Activated CD4-positive, alpha-beta T cell treated with anti-CD3 and anti-CD28 coated beads, Interleukin-2, amount 50 U/mL, for 1 hour (primary cell): ENCODE results near the gene EPHA8.

Source experiments
- DNase-seq: peaks from one replicate; pipeline ENCODE4 v3.0.0-alpha.2; 2020

The EPHA8 gene

DNA sequence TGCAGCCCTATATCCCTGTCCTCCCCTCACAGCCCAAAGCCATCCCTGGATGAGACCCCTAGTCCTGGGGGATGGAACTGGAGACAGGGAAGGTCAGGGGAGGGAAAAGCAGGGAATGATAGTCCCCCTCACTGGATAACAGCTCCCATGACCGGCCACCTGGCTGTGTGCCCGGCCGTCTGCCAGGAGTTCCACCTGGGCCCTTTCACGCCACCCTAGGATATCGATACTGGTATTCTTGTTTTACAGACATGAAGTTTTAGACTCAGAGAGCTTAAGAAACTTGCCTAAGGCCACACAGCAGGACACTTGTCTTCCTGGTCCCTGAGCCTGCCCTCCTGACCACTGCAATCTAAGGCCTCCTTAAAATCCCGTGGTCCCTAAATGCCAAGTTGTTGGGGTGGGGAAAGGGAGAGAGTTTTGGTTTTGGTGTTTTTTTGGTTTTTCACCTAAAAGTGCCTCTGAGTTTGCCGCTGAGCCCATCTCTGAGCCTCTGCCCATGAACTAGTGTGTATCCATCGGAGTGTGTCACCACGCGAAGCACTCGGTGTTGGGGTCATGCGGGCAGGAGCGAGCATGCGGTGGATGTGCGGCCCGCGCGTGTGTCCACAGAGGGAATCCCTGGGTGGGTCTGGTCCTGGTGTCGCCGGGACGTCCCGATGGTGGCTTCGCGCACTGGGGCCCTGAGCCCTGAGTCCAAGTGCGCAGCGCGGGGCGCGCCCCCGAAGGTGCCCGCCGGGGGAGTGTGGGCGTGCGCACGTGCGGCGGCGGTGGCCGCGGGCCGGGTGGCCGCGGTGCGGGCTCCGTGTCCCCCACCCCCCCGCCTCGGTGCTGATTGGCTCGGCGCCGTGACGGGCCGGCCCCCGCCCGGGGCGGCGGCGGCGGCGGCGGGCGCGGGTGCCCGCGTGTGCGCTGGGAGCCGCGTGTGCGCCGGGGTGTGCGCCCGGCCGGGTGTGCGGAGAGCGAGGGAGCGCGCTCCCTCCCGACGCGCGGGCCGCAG is at the start of gene EPHA8:
TSS of gene EPHA8 (plus strand) at position 906 of the 1,000 bp plus-strand sequence. CDS start 147 bp downstream, outside the sequence.
- no peak for DNase-seq

DNA sequence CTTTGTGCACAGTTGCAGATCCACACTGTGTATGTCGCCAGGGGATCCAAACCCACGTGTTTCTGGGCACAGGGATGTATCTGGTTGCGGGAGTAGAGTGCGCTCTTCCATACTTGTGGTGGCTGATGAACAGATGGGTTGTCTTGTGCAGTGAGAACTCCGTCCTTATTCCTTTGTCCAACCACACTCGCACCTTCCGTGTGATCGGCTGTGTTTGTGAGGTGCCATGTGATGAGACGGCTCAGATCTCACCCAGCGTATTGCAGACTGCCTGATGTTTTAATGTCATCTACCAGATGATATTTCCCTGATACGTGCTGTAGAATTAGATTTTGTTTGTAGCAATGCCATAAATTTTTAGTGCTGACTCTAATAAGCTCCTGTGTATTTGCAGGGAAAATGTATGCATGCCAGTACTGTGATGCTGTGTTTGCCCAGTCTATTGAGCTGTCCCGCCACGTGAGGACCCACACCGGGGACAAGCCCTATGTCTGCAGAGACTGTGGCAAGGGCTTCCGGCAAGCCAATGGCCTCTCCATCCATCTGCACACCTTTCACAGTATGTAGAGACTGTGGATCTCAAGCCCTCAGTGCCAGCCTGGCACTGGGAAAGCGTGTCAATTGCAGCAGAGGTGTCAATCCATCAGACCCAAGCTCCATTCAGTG is 46.2 kb upstream of the EPHA8 start:
- no peak for DNase-seq

DNA sequence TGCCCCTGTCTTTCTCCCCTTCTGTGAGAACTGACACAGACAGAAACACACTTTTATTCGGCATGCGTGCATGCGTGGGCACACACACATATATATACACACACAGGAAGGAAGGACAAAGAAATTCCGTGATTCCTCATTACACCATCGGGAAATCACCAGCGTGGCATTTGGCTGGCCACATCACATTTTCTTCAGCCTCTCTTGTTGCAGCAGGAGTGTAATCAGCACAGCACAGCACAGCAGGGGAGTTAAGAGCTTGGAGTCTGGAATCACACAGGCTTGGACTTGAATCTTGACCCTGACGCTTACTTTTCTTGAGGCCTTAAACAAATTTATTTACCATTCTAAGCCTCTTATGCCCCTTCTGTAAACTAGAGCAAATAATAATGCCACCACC is 45.3 kb upstream of the EPHA8 start:
- DNase-seq, result no peak

DNA sequence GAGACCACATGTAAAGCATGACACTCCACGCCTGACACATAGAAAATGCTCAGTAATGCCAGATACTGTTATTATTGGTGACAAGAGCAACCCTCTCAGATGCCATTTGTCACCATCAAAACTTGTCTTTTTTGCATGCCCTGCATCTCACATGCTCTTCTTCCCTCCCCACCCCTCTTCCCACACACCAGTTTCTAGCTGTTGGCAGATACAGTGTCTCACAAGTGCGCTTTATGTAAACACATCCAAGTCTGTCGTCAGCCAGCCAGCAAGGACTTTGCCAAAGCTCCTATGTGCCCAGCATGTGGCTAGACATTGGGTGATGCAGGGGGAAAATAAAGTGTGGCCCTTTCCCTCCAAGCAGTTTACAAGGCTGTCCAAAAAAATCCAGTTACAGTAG is 44.9 kb upstream of the EPHA8 start:
- no peak for DNase-seq

DNA sequence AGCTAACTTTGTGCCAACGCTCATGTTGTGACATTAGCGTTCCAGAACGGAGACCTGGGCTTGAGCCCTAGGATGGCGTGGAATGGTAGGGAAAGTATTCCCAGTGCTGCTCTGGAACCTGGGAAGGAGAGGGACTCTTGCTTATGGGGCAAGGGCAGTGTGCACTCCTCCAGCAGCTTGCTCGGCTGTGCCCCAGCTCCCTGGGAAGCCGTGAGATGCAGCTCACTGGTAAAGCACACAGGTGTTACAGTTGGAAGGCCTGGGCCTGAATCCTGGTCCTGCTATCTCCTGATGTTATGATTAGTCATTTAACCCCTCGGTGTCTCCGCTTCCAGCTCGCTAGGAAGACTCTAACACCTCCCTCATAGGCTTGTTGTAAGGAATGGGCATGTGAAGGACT is 42.4 kb upstream of the EPHA8 start:
- DNase-seq, result no peak

DNA sequence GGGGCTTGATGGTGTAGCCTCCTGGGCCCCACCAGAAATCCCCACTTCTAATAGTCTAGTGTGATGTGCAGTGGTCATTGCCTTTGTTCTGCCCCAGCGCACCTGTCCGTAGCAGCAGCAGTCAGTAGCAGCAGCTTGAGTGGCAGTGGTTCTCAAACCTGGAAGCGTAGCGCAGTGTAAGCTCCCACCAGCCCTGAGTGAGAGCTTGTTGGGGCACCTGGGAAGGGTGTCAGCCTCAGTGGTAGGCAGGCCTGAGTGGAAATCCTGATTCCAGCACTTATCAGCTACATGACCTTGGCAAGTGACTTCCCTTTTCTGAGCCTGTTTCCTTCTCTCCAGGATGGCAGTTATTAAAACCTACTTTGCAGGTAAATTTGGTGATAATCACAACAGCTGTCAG is 41.6 kb upstream of the EPHA8 start:
- no peak for DNase-seq

DNA sequence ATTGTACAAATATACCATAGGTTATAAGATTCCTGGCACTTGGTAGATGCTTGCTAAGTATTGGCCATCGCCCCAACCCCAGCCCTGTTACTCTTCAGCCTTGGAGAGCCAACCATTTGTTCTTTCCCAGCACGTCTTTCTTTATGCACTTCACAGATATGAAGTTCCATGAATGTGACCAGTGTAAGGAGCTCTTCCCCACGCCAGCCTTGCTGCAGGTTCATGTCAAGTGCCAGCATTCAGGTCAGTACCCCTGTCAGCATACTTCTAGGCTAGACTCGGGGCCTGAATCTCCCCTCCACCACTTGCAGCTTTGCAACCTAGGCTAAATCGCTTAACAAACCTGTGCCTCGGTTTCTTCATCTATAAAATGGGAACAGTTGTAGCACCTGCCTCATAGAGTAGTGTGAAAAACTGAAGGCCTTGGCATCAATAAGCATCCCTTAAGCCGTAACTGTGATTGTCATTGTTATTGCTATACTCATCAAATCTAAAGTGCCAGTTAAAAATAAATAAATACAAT is 41.0 kb upstream of the EPHA8 start:
- no peak for DNase-seq

DNA sequence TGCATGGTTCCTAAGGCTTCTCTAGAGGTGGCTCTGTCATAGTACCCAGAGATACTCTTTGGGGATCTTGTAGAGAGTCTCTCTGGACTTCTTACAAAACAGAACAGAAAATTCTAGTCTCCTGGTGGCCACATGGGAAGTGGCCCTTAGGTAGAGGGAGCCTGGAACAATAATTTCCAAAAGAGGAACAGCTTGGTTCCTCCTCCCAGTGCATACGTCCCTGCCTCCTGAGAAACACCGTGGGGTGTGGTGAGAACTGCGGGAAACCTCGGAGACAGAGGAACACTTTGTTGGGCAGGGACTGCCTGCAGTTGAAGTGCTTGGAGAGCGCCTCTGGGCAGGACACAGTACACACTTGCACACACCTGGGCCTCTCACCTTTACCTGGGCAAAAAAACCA is 38.8 kb upstream of the EPHA8 start:
- DNase-seq, result no peak

DNA sequence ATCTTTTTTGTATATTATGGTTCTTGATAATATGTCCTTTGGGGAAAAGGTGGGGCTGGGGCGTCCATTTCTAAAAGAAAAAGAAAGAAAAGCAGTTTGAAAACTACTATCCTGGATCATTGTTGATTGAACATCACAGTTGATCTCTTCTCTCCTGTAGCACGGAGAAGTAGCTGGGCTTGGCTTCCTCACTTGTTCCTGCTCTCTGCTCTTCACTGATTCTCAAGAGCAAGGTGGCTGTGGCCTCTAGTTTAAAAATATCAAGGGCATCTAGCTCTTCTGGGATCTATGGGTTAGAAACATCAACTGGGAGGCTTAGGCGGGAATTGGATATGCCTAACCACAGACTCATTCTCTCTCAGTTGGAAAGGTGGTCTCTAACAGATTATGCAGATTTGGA is 38.1 kb upstream of the EPHA8 start:
- no peak for DNase-seq

DNA sequence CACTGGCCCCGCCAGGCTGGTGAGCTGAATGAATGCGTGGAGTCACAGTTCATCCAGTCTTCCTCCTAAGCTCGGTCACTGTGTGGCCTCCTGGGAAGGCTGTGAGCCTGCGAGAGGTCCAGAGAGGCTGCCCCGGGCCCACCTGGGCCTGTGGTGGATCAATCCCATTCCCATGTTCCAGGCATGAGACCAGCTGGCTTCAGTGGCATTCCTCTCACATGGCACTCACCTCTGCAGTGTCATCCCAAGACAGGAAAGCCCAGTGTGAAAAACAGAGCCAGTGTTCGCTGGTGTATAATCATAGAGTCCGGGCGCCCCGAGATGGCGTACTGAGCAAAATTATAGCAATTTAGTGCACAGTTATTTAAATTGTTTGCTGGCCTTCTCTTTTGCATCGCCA is 37.6 kb upstream of the EPHA8 start:
- no peak for DNase-seq

DNA sequence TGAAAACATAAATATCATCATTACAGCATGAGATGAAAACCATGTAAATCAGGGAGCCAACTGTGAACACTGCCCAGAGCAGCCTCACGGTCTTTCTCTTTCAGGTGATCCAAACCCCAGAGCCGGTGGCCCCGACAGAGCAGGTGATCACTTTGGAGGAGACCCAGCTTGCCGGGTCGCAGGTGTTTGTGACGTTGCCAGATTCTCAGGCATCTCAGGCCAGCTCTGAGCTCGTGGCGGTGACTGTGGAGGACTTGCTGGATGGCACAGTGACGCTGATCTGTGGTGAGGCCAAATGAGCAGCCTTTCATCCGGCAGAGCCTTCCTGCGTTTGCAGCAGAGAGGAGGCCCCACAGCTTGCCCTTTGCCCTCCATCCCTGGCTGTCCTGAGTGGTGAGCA is 37.2 kb upstream of the EPHA8 start:
- no peak for DNase-seq

DNA sequence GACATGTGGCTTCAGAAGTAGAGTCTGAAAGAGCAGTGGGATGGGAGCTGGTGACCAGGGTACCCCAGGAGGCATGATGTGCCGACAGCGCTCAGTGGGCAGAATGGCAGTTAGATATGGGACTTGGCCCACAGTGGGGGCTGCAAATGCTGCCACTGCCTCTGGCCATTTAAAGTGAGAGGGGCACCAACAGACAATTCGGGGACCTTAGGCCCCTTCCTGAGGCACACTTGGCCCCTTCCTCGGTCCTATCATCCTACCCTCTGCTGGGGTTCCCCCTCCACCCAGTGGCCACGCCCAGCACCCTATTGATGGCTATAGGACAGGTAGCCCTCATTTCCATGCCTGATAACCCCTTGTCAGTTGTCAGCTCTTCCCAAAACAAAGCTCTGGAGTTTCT is 36.6 kb upstream of the EPHA8 start:
- no peak for DNase-seq

DNA sequence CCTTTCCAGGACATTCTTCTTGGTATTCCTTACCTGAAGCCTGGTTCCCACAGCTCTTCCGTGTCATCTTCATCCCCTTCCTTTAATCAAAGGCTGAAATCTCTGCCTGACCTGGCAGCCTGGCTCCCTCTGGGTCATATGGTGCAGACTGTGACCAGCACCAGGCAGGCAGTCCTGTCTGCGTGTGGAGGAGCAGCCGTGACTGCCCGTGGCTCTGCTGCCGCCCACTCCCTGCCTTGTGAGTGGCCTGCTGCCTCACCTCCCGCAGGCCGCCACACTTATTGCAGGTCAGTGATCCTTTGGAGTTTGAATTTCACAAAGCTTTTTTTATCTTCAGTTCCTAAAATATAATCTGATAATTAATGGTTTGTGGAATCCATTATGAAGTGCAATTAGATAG is 36.2 kb upstream of the EPHA8 start:
- DNase-seq, result no peak

DNA sequence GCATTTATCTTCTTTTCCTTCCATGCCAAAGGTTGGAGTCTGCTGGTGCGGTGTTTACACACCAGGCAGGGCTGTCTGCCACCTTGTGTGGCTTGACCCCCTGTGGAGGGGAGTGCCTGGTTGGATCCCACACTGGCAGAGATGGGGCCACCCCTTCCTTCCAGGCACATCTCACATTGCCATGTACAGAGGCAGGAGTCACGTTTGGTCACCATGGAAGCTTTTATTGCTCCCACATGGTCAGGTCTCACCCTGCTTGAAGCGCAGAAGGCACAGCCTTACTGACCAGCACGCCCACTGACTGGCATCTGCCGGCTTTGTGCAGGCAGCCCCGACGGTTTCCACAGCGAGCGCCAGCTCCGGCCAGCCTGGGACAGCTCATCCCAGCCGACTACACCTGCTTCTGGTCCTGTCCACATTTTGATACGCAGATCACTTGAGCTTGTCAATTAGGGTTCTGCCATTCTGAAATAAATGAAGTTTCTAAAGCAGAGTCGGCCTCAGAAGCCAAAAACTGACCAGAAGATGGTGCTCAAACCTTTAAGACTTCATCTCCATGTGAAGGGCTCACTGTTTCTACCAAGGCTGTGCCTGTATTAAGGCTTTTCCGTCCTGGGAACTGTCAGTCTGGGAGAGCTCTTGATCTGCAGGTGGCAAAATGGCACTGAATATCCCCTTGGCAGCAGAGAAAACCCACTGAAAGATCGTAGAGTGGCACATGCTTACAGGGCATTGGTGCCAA is 35.6 kb upstream of the EPHA8 start:
- no peak for DNase-seq

DNA sequence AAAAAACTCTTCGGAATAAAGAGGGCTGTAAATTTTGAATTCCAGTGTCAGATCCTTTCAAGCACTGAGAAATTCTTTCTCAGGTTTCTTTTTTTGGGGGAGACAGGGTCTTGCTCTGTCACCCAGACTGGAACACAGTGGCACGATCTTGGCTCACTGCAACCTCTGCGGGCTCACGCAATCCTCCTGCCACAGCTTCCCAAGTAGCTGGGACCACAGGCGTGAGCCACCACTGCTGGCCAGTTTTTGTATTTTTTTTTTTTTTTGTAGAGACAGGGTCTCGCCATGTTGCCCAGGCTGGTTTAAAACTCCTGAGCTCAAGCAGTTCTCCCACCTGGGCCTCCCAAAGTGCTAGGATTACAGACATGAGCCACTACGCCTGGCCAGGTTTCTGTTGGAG is 34.8 kb upstream of the EPHA8 start:
- DNase-seq, result no peak

DNA sequence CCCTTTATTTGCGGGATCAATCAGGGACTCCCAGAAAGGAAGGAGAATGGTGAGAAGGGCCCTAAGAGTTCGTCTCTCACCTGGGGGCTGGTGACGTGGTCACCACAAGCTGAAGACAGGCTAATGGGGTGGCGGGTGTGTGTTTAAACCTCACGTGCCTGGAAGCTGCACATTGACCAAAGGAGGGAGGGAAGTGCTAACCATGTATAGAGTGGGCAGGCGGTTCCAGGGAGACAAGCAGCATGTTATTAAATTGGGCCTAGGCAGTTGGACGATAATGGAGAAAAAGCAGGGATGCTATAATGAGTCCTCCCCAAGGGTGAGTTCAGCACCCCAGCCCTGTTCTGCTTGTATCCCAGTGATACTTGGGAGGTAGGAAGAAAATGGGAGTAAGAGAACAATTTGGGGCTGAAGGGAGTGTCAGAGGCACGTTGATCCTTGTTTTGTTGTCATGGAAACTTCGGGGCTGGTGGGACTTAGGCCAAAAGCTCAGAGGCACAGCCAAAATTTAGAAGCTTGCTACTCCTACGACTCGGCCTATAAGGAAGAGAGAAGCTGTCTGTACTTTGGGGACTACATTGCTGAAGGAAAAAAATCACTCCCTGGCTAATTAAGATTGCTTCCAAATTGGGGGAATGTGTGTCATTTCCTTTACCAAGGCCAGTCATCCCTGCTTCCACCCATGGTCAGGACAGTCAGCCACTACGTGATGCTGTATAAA is 33.2 kb upstream of the EPHA8 start:
- no peak for DNase-seq

DNA sequence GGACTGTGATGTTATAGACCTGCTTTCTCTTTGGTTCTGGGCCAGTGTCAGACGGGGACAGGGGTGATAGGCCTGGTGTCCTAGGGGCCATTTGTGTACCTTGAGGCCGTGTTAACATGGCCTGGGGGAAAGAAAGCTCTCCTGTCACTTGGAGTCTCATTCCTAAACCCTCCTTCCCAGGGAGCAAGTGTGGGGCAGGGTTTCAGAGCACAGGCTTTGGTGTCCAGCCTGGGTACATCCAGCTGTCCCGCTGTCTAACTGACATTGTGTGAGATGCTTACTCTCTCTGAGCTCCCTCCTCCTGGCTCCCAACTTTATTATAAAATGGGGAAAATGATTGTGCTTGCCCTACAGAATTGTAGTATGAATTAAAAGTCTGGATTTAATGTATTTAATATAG is 32.6 kb upstream of the EPHA8 start:
- no peak for DNase-seq

DNA sequence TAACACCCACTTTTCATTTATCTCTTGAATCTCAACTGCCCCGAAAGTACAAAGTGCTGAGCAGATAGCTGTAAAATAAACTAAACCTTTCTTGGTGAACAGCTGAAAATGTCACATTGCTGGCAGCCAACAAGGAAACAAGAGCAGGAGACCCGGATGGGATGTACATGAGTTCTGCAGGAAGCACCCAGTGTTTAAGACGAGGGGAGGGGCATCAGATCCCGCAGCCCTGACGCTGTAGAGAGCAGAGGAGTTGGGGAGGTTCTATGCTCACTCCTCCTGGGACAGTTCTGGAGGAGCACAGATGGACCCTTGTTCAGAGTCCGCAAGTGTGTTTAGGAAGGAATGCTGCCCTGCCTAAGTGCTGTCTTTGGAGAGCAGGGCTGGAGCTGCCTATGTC is 32.0 kb upstream of the EPHA8 start:
- no peak for DNase-seq

DNA sequence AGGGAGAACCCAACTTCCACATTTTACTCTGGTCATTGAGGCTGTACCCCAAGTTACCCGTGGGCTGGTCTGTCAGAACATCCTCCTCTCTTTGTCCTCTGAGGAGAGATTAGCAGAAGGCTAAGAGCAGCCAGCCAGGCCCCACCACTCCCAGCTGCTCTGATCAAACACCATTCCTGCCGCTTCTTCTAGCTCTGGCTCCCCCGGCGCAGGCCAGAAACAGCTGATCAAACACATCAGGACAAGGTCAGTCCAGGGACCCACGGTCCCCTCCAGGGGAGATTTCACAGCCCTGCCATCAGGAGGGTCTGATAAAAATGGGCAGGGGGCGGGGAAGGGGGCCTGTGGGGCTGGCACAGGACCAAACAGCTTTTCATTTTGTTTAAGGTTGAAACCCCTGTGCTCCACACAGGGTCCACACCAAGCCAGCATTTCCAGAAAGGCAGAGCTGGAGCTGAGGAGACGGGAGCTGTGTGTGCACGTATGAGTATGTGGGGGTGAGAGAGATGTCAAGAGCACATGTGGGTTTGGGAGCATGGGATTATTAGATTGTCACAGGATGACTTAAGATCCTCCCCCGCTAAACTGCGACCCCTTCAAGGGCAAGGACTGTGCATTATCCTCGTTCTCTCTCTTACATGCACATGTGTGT is 29.9 kb upstream of the EPHA8 start:
- no peak for DNase-seq

DNA sequence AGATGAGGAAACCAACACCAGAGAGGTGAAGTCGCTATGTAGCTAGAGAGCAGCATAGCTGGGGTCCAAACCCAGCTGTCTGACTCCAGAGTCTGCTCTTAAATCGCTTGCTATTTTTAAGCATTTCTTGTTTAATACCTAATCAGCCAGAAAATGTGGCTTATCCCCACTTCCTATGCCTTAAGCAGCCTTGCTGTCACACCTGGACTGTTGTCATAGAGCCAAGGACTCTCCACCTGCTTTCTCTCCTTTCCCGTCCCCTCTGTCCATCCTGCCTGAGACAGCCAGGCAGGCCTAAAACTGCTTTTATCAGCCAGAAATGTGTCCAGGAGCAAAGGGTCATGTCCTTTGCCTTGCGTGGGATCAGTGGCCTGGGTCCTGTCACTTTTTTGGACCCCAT is 28.3 kb upstream of the EPHA8 start:
- DNase-seq, result no peak

DNA sequence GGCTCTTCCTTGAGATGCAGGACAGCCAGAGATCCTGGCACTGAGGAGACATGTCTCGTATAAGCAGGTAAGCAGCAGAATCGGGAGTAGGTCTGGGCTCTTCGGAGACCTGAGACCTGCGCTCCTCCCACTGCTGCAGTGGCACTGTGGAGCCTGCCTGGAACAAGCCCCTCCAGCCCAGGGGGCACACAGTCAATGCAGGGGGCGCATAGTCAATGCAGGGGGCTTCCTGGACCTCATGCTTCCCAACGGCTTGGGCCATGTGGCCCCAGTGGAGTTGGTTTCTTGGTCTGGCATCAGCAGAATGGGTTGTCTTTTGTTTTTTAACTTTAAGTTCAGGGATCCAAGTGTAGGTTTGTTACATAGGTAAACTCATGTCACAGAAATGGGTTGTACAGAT is 27.9 kb upstream of the EPHA8 start:
- no peak for DNase-seq

DNA sequence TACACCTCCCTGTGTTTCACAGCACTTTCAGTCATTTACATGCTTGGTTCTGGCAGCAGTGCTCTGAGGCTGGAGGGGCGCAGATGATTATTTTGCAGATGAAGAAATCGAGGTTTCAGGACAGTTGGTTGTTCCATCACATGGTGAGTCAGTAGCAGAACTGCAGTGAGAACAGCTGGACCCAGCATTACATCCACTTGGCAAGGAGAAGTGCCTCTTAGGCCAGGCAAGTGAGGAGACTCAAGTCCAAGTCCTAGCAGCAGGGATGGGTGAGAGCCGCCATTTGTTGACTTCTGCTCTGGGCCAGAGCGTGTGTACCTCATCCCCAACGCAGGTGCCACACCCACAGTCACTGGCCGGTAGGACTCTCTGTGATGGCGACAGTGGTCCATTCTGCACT is 26.8 kb upstream of the EPHA8 start:
- DNase-seq, result no peak
